Thoracic aorta (tissue), 2 donors: ENCODE measurements around the gene UFD1. TPM values are rescaled to one million over a fixed set of nuclear protein-coding genes. Genes with fewer than 3 reads are reported as not detected.

ENCODE experiments used
- ATAC-seq: fragments of 150-250 bp; one replicate; pipeline ENCODE4 v1.8.0; 2017; ENCODE audit warnings: low read depth; ENCODE audit not compliant: insufficient number of reproducible peaks, low FRiP score
- DNase-seq: peaks from one replicate; pipeline ENCODE4 v3.0.0-alpha.2; 2020; ENCODE audit warnings: low spot score
- H3K27ac ChIP-seq, 2 donors: fragments of 200-600 bp; sonication (generic); 1 replicate in 1 of 2; 2 replicates in 1 of 2; pipeline ENCODE4 v1.5.1; 2016; ENCODE audit warnings: mild to moderate bottlenecking in 2 of 2, moderate library complexity in 2 of 2
- H3K27me3 ChIP-seq: fragments of 200-600 bp; sonication (generic); replicated peaks from 2 replicates; pipeline ENCODE4 v1.6.0; 2016; ENCODE audit warnings: mild to moderate bottlenecking; ENCODE audit not compliant: insufficient read depth
- H3K36me3 ChIP-seq: fragments of 200-600 bp; sonication (generic); one replicate; pipeline ENCODE4 v1.5.1; 2016
- H3K4me1 ChIP-seq, 2 donors: fragments of 200-600 bp; sonication (generic); 1 replicate in 1 of 2; 2 replicates in 1 of 2; pipeline versions ENCODE4 v1.5.1 to v1.6.0; 2016; ENCODE audit warnings: low read depth in 2 of 2, mild to moderate bottlenecking in 1 of 2; ENCODE audit not compliant: control insufficient read depth in 1 of 2
- H3K4me3 ChIP-seq: fragments of 200-600 bp; sonication (generic); 2 replicates; pipeline ENCODE4 v1.5.1; 2016; ENCODE audit warnings: mild to moderate bottlenecking
- H3K9me3 ChIP-seq: fragments of 200-600 bp; sonication (generic); 2 replicates; pipeline ENCODE4 v1.5.1; 2016
- total RNA-seq, 2 donors: library from RNA; depleted of rRNA; stranded (reverse); fragments of >200 nt; gene quantifications; one replicate each; pipeline versions ENCODE4 v1.1.0 to v1.2.3, GENCODE V29; 2016
- TF ChIP-seq, protein P1 (sequence below): fragments of 200-600 bp; sonication (generic); IDR thresholded peaks from one replicate; pipeline ENCODE4 v1.5.1; 2019; ENCODE audit warnings: antibody characterized with exemption

Gene UFD1
- total RNA-seq, 2 donors from 2014 or later, result 32.0 to 32.5 TPM

DNA sequence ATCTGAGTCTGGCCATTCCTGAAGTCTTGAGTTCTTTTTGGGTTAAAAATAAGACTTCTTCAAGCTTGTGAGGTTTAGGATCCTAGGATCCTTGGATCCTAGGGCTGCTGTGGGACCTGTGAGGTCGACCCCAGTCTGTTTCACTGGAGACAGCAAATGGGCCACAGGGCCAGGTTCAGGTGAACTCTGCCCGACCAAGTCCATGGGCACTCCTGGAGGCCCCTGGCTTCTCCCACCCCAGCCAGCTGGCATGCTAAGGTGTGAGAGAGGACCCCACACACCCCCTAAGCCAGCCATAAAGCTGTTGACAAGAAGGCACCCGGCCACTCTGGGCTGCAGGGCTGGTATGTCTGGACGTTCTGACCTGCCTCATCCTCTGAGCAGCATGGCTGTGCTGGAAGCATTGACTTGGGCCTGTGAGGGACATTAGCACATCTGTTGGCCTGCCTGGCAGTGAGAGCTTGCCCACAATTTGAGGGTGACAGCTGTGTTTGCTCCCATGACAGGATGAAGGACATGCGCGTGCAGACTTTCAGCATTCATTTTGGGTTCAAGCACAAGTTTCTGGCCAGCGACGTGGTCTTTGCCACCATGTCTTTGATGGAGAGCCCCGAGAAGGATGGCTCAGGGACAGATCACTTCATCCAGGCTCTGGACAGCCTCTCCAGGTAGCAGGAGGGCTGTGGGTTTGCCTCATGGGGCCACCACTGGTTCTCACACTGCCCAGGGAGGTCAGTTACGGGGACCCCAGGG is 29.2 kb upstream of the UFD1 start:
- TF ChIP-seq, protein P1, sequence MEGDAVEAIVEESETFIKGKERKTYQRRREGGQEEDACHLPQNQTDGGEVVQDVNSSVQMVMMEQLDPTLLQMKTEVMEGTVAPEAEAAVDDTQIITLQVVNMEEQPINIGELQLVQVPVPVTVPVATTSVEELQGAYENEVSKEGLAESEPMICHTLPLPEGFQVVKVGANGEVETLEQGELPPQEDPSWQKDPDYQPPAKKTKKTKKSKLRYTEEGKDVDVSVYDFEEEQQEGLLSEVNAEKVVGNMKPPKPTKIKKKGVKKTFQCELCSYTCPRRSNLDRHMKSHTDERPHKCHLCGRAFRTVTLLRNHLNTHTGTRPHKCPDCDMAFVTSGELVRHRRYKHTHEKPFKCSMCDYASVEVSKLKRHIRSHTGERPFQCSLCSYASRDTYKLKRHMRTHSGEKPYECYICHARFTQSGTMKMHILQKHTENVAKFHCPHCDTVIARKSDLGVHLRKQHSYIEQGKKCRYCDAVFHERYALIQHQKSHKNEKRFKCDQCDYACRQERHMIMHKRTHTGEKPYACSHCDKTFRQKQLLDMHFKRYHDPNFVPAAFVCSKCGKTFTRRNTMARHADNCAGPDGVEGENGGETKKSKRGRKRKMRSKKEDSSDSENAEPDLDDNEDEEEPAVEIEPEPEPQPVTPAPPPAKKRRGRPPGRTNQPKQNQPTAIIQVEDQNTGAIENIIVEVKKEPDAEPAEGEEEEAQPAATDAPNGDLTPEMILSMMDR, result no peak
- DNase-seq (no peak), ATAC-seq (no peak)
- Histone ChIP-seq H3K27me3 (no peaks in the 10 kb centered on the region), H3K4me1 (no peaks in the 10 kb centered on the region), H3K36me3 (no peaks in the 10 kb centered on the region), H3K9me3 (no peaks in the 10 kb centered on the region), H3K27ac (no peak overlapping the region), H3K4me3 (no peak overlapping the region)

- ATAC-seq (no peak), DNase-seq (no peak)
- no peak overlapping the region for H3K4me3 ChIP-seq
- no peaks in the 10 kb centered on the region for H3K27me3 ChIP-seq
- no peaks in the 10 kb centered on the region for H3K4me1 ChIP-seq
- H3K36me3 ChIP-seq, result no peaks in the 10 kb centered on the region
- H3K27ac ChIP-seq, result no peak overlapping the region
- TF ChIP-seq, protein P1, result no peak
- H3K9me3 ChIP-seq, result no peaks in the 10 kb centered on the region
Measured at GRCh38 chr22:19507534-19507861, 28.5 kb upstream of the UFD1 start.

- Histone ChIP-seq H3K9me3 (no peaks in the 10 kb centered on the region), H3K4me1 (no peaks in the 10 kb centered on the region), H3K27me3 (no peaks in the 10 kb centered on the region), H3K4me3 (no peak overlapping the region), H3K36me3 (no peaks in the 10 kb centered on the region), H3K27ac (no peak overlapping the region)
- no peak for DNase-seq
- no peak for ATAC-seq
- TF ChIP-seq, protein P1, result no peak
Measured at GRCh38 chr22:19506212-19506611, 27.2 kb upstream of the UFD1 start.

DNA sequence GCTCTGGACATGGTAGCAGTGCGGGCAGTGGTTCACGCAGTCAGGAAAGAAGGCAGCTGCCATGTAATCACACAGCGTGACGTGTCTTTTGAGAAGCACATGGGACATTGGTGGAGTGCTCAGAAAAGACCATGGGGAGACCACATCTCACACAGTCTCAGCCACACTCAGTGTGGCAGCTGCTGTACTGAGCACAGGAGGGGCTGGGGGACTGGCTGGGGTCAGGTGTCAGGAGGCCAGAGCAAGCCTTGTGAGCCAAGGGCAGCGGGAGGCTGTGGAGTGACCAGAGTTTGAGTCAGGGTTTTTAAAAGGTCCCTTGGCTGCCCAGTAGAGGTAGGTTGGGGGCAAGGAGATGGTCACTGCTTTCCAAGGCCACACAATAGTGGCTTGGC is 26.7 kb upstream of the UFD1 start:
- Histone ChIP-seq H3K27me3 (no peaks in the 10 kb centered on the region), H3K9me3 (no peaks in the 10 kb centered on the region), H3K4me3 (no peak overlapping the region), H3K4me1 (no peaks in the 10 kb centered on the region), H3K36me3 (no peaks in the 10 kb centered on the region), H3K27ac (no peak overlapping the region)
- no peak for DNase-seq
- no peak for ATAC-seq
- TF ChIP-seq, protein P1, result no peak

DNA sequence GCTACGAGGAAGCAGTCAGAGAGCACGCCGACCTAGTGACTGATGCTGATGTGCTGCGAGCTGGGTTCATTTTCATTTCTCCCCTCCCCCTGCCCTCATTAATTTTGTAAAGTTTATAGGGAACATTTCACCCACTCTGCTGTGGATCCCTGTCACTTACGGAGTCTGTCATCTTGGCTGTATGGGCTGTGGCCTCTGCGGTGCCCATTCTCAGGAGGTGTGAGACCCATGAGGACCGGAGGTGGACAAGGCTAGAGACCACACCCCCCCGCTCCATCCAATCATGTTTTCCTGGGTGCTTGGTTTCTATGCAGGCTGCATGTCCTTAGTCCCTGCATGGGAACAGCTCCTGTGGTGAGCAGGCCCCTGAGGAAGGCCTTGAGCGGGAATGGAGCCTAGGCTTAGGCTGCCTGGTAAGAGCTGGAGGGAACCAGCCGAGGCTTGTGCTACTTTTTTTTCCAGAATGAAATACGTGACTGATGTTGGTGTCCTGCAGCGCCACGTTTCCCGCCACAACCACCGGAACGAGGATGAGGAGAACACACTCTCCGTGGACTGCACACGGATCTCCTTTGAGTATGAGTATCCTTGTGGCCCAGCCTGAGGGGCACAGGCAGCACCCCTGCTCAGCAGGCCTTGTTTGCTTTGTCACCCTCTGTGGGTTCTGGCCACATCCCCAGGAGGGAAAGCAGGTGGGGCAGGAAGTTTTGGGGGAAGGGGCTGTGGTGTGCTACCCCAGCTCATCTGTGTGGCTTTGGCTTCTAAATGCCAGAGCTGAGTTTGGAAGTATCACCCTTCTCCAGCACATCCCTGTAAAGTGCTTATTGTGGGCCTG is 26.1 kb upstream of the UFD1 start:
- DNase-seq (no peak), ATAC-seq (no peak)
- H3K4me3 ChIP-seq, result no peak overlapping the region
- H3K9me3 ChIP-seq, result no peaks in the 10 kb centered on the region
- H3K4me1 ChIP-seq, result no peaks in the 10 kb centered on the region
- TF ChIP-seq, protein P1, result no peak
- H3K27me3 ChIP-seq, result no peaks in the 10 kb centered on the region
- no peak overlapping the region for H3K27ac ChIP-seq
- no peaks in the 10 kb centered on the region for H3K36me3 ChIP-seq
